Measurements from ENCODE around the gene GNAI1.

GRCh38 chr7:80249184-80249583 lies 114.6 kb downstream of the GNAI1 start:
- TF ChIP-seq CTCF (conservative IDR thresholded peaks at IDR 0.05 in 1 of 2, IDR thresholded peaks at IDR 0.05 in 1 of 2; ENCODE audit: extremely low read depth in 1 of 2, insufficient read depth in 1 of 2, low read depth in 1 of 2, low read length in 2 of 2): no peak
- TF ChIP-seq EZH2 (IDR thresholded peaks at IDR 0.05; ENCODE audit: borderline replicate concordance, low read length): no peak

Measured in mammary epithelial cell (primary cell).